Measurements from ENCODE around the gene MFSD6.

Gene MFSD6

GRCh38 chr2:190526105-190526750 lies 118.1 kb downstream of the MFSD6 start:
- no peak for TF ChIP-seq CTCF (IDR thresholded peaks at IDR 0.05; ENCODE audit: extremely low read depth, missing control alignments)
- DNase-seq (ENCODE audit: low spot score), result no peak

GRCh38 chr2:190527214-190527613 lies 119.1 kb downstream of the MFSD6 start:
- no peak for TF ChIP-seq CTCF (IDR thresholded peaks at IDR 0.05; ENCODE audit: extremely low read depth, missing control alignments)
- no peak for DNase-seq (ENCODE audit: low spot score)

- no peak for TF ChIP-seq CTCF (IDR thresholded peaks at IDR 0.05; ENCODE audit: extremely low read depth, missing control alignments)
- no peak for DNase-seq (ENCODE audit: low spot score)
Observed at GRCh38 chr2:190527918-190528317, 119.8 kb downstream of the MFSD6 start.

- DNase-seq (ENCODE audit: low spot score), result no peak
- TF ChIP-seq CTCF (IDR thresholded peaks at IDR 0.05; ENCODE audit: extremely low read depth, missing control alignments), result no peak
Observed at GRCh38 chr2:190528521-190529001, 120.4 kb downstream of the MFSD6 start.

- TF ChIP-seq CTCF (IDR thresholded peaks at IDR 0.05; ENCODE audit: extremely low read depth, missing control alignments), result no peak
- no peak for DNase-seq (ENCODE audit: low spot score)
Observed at GRCh38 chr2:190529486-190530247, 121.5 kb downstream of the MFSD6 start.

GRCh38 chr2:190530248-190530900 lies 122.2 kb downstream of the MFSD6 start:
- TF ChIP-seq CTCF (IDR thresholded peaks at IDR 0.05; ENCODE audit: extremely low read depth, missing control alignments), result no peak
- DNase-seq (ENCODE audit: low spot score), result no peak

GRCh38 chr2:190532581-190532980 lies 124.4 kb downstream of the MFSD6 start:
- no peak for DNase-seq (ENCODE audit: low spot score)

More at GRCh38 chr2:190532581-190532980, 124.4 kb downstream of the MFSD6 start:
- TF ChIP-seq CTCF (IDR thresholded peaks at IDR 0.05; ENCODE audit: extremely low read depth, missing control alignments), result no peak

All from GM20000 (cell line).